NCI-H748 (cell line): Measurements from ENCODE around the gene TEX30.

Experiments
- DNase-seq: peaks from one replicate; lab custom pipeline; 2025; ENCODE audit not compliant: unreplicated experiment; lab: John Stamatoyannopoulos, UW

TEX30 gene

GRCh38 chr13:102718746-102719145, 54.8 kb downstream of the TEX30 start:
- no peak for DNase-seq
